HUES64 (cell line): ENCODE results near the gene LITAFD.
A peak's percentile ranks its signal among the peaks of the same experiment; 100 is the strongest.

Source experiments
- H3K27ac ChIP-seq: 2 replicates; pipeline ENCODE4 v1.7.0; 2013; ENCODE audit warnings: low read depth, low read length, inconsistent platforms
- H3K27me3 ChIP-seq: 2 replicates; pipeline ENCODE4 v1.6.1; 2013; ENCODE audit warnings: mild to moderate bottlenecking, low read length; ENCODE audit not compliant: insufficient read depth
- H3K36me3 ChIP-seq: 2 replicates; pipeline ENCODE4 v1.6.1; 2013; ENCODE audit warnings: mild to moderate bottlenecking, low read length; ENCODE audit not compliant: insufficient read depth
- H3K4me1 ChIP-seq: 2 replicates; pipeline ENCODE4 v1.6.1; 2013; ENCODE audit warnings: mild to moderate bottlenecking, low read length, moderate library complexity; ENCODE audit not compliant: insufficient read depth
- H3K4me3 ChIP-seq: 2 replicates; pipeline ENCODE4 v1.5.1; 2013; ENCODE audit warnings: mild to moderate bottlenecking, low read length, moderate library complexity
- H3K9ac ChIP-seq: 2 replicates; pipeline ENCODE4 v1.6.1; 2013; ENCODE audit warnings: mild to moderate bottlenecking, low read depth, low read length
- H3K9me3 ChIP-seq: 2 replicates; pipeline ENCODE4 v1.6.1; 2013; ENCODE audit warnings: low read depth, low read length; ENCODE audit not compliant: insufficient read depth
- WGBS: fragments of 150-250, 120-280 bp; methylation state at CpG from one replicate; pipeline ENCODE4 v1.1.7; 2013; ENCODE audit warnings: missing lambda C conversion rate; 5-methylcytosine and 5-hydroxymethylcytosine counted together

The LITAFD gene

DNA sequence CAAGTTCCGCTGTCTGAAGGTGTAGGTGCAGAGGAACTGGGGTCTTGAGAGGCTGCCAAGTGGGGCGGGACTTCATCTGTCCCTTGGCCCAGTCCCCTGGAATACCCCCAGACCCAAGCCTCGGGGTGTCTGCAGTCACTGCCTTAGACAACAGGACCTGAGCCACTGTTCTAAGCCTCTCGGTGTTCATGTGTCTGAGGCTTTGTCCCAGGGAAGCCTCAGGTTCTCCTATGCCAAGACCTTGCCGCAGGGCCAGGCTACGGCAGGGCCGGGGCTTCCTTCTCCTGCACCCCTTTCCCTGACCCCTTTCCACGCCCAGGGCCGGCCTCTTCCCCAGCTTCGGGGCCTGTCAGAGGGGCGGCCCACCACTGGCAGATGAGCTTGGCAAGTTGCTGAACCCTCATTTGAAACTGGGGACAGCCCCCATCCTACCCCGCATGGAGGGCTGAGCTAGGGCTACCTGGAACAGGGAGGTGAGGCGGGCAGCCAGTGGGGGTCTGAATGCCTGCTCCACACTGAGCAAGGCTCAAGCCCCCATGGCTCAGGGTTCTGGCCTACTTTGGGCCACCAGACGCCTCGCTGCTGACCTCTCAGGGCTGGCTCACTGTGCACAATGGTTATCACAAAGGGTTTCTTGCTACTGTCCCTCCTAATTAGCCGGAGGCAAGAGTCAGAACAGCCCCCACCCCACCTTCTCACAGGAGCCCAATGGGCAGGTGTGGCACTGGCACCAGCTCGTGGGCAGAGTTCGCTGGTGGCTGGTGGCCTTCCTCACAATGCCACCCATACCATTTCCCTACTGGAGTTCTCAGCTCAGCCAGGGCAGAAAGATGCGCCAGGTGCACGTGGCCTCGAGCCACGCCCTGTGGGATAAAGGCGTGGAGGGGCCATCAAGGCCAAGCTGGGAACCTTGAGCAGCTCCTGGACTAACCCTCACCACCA lies 7.1 kb downstream of the LITAFD start:
- Histone ChIP-seq H3K27ac (no peak overlapping the region), H3K36me3 (peaks cover 55% of the 10 kb centered on the region), H3K27me3 (no peaks in the 10 kb centered on the region), H3K4me3 (no peak overlapping the region), H3K9ac (no peak overlapping the region), H3K4me1 (peaks cover 11% of the 10 kb centered on the region; the same call in 1 of the 2 replicates), H3K9me3 (no peaks in the 10 kb centered on the region)
- 92% methylated on average over 22 of the region's 23 CpGs for WGBS

DNA sequence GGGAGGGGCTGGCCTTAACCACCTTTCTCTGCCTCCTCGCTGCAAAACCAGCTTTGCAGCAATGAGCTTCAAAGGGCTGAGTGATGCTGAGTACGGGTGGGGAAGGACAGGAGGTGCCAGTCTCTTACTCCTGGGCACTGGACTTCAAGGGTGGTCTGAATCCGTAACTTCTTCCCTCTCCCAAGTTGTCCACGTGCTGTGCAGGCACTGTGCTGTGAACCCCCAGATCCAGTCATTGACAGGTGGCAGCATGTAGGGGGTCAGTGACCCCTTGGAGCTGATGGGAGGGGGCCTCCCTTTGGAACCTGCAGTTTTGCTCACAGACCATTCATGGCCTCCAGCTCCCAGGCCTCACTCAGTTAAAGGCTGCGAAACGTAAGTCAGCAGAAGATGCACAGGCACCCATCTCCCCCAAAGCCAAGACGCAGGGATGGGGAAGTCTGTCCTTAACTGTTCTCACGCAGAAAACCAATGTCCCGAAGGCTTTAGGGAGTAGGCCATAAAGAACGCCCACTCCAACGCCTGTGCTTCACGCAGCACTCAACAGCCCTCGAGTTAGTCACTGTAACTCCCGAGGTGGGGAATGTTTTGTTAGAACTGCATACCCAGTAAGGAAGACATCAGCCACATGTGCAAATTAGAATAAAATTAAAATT lies 7.9 kb downstream of the LITAFD start:
- H3K27ac ChIP-seq, result no peak overlapping the region
- WGBS, result 96% methylated on average over 14 of the region's 14 CpGs
- peaks cover 63% of the 10 kb centered on the region for H3K36me3 ChIP-seq
- H3K27me3 ChIP-seq, result no peaks in the 10 kb centered on the region
- no peak overlapping the region for H3K9ac ChIP-seq
- H3K4me3 ChIP-seq, result no peak overlapping the region
- H3K4me1 ChIP-seq, result peaks cover 11% of the 10 kb centered on the region; the same call in 1 of the 2 replicates
- no peaks in the 10 kb centered on the region for H3K9me3 ChIP-seq

DNA sequence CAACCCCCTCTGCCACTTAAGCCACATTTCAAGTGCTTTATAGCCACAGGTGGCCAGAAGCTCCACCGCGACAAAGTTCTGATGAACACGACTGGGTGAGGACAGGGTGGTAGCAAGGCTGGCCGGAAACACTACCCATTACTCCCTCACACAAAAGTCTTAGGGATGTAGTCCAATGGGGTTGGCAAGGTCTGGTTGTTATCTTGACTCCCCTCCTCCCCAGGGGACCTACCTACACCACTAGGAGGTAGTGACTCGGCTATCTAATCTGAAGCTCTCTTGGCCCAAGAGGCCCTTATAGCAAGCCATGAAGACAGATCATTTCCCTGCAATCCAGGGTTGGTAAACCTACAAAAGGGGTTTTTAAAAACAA lies 8.4 kb downstream of the LITAFD start:
- Histone ChIP-seq H3K9me3 (no peaks in the 10 kb centered on the region), H3K4me3 (no peak overlapping the region), H3K27me3 (no peaks in the 10 kb centered on the region), H3K4me1 (peaks cover 10% of the 10 kb centered on the region; the same call in 1 of the 2 replicates), H3K9ac (no peak overlapping the region), H3K36me3 (peaks cover 68% of the 10 kb centered on the region), H3K27ac (no peak overlapping the region)
- WGBS, result 98% methylated on average over 4 of the region's 5 CpGs

DNA sequence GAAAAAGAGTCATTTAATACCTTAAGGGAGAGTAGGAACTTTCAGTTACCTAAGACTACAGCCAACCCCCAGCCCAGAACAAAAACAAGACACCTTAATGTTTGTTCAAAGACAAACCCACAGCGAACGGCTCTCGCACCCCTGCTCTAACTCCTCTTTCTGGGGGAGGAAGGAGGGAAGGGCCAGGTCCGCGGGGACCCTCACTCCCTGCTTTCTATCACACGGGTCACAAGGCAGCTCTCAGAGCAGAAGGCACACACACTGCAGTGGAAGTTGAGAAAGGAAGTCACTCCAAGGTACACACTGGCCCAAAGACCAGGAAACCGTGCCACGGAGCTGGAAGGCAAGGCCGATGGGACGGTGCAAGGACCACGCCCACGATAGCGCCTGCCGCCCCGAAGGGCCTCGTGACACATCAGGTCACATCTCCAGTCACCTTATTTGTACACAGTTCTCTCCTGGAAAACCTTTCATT lies 10.0 kb downstream of the LITAFD start:
- H3K4me3 ChIP-seq, result no peak overlapping the region
- no peak overlapping the region for H3K9ac ChIP-seq
- peaks cover 83% of the 10 kb centered on the region for H3K36me3 ChIP-seq
- no peaks in the 10 kb centered on the region for H3K9me3 ChIP-seq
- no peaks in the 10 kb centered on the region for H3K27me3 ChIP-seq
- no peak overlapping the region for H3K27ac ChIP-seq
- WGBS, result 96% methylated on average over 11 of the region's 16 CpGs
- no peaks in the 10 kb centered on the region for H3K4me1 ChIP-seq

DNA sequence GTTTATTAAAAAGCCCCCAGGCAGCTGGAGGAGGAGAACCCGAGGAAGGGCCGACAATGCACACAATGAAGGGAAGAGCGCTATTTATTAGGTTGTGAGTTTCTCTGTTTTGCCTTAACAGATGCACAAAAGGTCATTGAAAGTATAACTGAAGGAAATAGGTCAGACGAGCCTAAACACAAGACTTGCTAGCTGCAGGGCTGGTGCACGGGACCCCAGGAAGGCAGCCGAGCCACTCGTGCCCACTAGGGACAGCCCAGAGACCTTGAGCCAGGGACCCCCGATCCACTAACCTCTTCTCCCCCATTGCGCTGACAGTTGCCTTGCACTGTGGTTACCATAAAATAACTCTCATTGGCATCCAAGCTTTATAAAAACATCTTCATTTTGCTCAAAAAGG lies 11.3 kb downstream of the LITAFD start:
- H3K4me1 ChIP-seq, result no peaks in the 10 kb centered on the region
- H3K27me3 ChIP-seq, result no peaks in the 10 kb centered on the region
- no peak overlapping the region for H3K4me3 ChIP-seq
- 92% methylated on average over 9 of the region's 9 CpGs for WGBS
- no peak overlapping the region for H3K27ac ChIP-seq
- no peak overlapping the region for H3K9ac ChIP-seq
- no peaks in the 10 kb centered on the region for H3K9me3 ChIP-seq
- H3K36me3 ChIP-seq, result peaks cover 91% of the 10 kb centered on the region

DNA sequence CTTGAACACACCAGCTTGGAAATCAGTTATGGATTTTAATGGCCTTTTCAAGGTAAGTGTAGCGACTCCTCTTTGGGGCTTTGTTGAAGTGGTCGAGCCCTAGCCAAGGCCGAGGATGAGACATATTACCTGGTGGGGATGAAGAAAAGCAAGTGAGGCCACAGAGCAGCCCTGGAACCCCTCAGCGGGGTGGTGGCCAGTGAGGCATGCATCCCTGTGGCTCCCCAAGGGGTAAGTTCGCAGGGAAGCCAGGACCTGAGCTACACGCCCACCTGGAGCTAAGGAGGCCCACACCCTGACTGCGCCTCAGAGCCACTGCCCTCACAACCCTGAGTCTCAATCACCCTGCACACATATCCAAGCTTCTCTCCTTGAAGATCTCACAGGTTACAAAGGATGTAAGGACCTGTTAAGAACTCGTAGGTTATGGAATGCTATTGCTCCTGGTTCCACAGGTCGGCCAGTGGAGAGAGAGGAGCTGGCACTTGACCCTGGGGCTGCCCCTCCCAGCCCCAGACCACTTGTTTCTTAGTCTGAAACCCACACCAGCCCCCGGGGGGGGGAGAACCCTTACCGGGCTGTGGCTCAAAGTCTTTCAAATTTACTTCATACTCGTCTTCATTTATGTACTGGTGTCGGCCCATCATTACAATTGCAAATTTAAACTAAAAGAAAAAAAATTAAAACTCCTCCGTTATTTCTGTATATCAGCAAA lies 12.0 kb downstream of the LITAFD start:
- H3K27ac ChIP-seq, result no peak overlapping the region
- 89% methylated on average over 14 of the region's 14 CpGs for WGBS
- H3K4me1 ChIP-seq, result no peaks in the 10 kb centered on the region
- H3K9me3 ChIP-seq, result no peaks in the 10 kb centered on the region
- peaks cover 98% of the 10 kb centered on the region for H3K36me3 ChIP-seq
- no peak overlapping the region for H3K4me3 ChIP-seq
- H3K9ac ChIP-seq, result no peak overlapping the region
- no peaks in the 10 kb centered on the region for H3K27me3 ChIP-seq

DNA sequence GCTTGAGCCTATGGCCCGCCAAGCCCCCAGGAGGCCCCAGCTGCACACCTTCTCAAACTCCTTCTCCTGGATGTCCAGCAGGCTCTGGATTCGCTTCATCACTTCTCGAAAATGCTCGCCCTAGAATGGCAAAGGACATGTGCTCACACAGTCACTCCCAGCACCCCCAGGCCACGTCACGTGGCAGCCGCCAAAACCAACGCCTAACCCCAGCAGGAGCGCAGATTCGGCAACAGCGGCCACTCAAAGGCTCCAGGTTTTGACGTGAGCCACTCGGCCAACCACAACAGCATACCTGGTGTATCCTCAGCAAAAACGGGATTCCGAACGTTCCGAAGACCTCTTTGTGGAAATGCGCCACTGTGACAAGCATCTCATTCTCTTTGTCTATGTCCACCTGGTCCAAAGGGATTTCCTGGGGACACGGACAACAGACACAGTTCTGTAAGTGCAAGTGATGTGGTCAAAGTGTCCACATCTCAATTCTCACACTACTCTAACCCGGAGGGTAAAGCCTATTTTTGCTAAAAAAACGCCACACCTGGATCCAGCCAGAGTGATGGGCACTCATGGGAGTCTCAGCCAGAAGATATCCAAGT lies 12.7 kb downstream of the LITAFD start:
- peaks cover 99% of the 10 kb centered on the region for H3K36me3 ChIP-seq
- no peak overlapping the region for H3K9ac ChIP-seq
- H3K27ac ChIP-seq, result no peak overlapping the region
- H3K4me1 ChIP-seq, result no peaks in the 10 kb centered on the region
- WGBS, result 96% methylated on average over 21 of the region's 21 CpGs
- no peaks in the 10 kb centered on the region for H3K27me3 ChIP-seq
- no peaks in the 10 kb centered on the region for H3K9me3 ChIP-seq
- no peak overlapping the region for H3K4me3 ChIP-seq

DNA sequence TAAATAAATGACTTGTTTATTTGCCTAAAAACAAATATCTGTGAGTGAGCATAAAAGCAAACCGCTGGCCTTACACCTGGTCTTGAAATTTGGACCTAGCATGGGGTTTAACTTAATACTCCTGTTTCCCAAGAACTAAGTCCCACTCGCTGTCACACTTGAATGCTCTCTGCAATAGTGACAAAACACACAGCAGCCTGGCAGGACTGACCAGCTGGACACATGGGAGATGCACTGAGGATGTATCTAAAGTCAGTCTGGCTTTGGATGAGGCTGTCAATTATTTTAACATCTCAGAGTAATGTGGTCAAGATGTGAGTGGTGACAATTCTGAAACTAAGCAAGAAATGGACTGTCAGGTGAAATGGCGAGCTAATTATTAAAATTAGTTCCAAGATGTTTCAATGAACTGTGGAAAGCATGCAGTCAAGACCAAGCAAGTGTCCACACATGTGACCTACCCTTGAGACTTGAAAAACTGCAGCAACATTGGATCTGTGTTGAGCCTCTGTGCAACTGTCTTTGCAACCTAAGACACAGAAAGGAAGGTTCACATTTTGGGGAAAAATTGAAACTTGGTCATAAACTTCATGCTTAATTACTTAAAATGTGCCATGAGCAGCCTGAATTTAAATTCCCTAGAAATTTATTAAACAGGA lies 16.6 kb downstream of the LITAFD start:
- Histone ChIP-seq H3K9me3 (no peaks in the 10 kb centered on the region), H3K9ac (no peak overlapping the region), H3K36me3 (peaks cover 99% of the 10 kb centered on the region), H3K4me3 (no peak overlapping the region), H3K27me3 (no peaks in the 10 kb centered on the region), H3K27ac (no peak overlapping the region), H3K4me1 (no peaks in the 10 kb centered on the region)
- 95% methylated on average over 3 of the region's 3 CpGs for WGBS

DNA sequence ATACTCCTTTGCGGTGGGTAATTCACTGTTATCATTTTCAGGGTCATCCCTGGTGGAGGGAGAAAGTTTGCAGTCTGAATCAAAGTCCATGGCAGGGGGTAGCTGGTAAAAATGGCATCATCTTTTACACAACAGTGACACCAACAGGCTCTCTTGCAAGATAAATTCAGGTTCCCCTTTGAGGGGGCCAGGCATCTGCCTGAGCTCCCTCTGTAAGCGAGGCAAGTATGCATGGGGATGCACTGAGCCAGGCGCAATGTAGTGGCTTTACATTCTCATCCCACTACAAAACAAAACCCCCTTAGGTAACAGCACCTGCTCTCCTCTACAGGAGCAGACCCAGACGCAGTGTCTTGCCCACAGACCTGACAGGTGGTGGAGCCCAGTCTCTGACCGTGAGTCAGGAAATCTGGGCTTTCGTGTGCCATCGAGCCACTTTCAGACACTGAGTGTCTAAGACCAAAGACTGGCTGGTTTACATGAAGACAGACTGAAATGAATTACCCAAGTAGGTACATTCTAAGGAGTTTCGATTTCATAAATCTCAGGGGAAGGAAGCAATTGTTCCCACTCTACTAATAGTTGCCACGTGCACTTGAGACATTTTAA lies 17.7 kb downstream of the LITAFD start:
- Histone ChIP-seq H3K36me3 (peaks cover 98% of the 10 kb centered on the region), H3K9me3 (no peaks in the 10 kb centered on the region), H3K27me3 (no peaks in the 10 kb centered on the region), H3K4me1 (no peaks in the 10 kb centered on the region), H3K4me3 (no peak overlapping the region), H3K27ac (peak overlapping the region; percentile 2; the same call in 1 of the 2 replicates), H3K9ac (no peak overlapping the region)
- 94% methylated on average over 8 of the region's 9 CpGs for WGBS

DNA sequence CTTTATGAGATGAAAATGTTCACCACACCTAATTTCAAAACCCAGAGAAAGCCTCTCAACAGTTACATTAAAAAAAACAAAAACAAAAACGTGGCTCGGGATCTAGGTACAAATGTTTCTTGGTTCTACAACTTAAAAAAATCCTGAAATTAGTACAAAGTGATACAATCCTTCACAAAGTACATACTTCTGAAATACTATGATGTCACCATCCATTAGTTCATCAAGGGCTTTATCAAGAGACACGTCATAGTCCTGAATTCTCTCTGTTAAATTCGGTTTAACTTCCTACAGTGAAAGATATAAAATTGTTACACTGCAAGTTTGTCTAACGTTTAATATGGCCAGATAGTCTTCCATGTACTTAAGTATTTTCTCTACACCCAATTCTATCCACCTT lies 18.2 kb downstream of the LITAFD start:
- peaks cover 98% of the 10 kb centered on the region for H3K36me3 ChIP-seq
- H3K4me3 ChIP-seq, result no peak overlapping the region
- 96% methylated on average over 5 of the region's 5 CpGs for WGBS
- no peaks in the 10 kb centered on the region for H3K27me3 ChIP-seq
- H3K9me3 ChIP-seq, result no peaks in the 10 kb centered on the region
- H3K27ac ChIP-seq, result no peak overlapping the region; the same call in 1 of the 2 replicates
- H3K4me1 ChIP-seq, result no peaks in the 10 kb centered on the region
- no peak overlapping the region for H3K9ac ChIP-seq
